Heart left ventricle (tissue), 13 donors: ENCODE data around the gene DIP2C.

ENCODE experiments used
- POLR2A ChIP-seq, 2 donors: fragments of 450-650 bp; IDR thresholded peaks; one replicate each; pipeline ENCODE4 v1.6.1; 2017; ENCODE audit warnings: antibody characterized with exemption in 2 of 2, mild to moderate bottlenecking in 2 of 2, moderate library complexity in 2 of 2
- TF ChIP-seq, protein P1 (sequence below), 12 donors: fragments of 200-600 bp; sonication (generic) in 4 of 12; IDR thresholded peaks; one replicate each; pipeline versions ENCODE4 v1.5.0 to v1.8.0; 2018 to 2022; ENCODE audit warnings: antibody characterized with exemption in 12 of 12, mild to moderate bottlenecking in 5 of 12
- donor health status: ischemic (EF 13 %, LVEDD 7.1; RV severe dilation, severe dysfunction).
- donor health status: DM: no; HTN: yes; CAD: no.
- donor health status: DM: no; HTN: no; CAD: no.
- donor health status: ischemic (EF 25% LVEDD 6.9; RV normal size, moderate dysfunction).
- donor health status: ischemic (EF 25% LVEDD 5.7; RV mildly dilated, moderate dysfunction).
- donor health status: ischemic (EF 35%, LVEDD 5.7; RV mildly dilated, moderate dysfunction).
- donor health status: nonischemic (EF 11% LVEDD 7.7; RV severe dilation, severe dysfunction).
- donor health status: DM: yes; HTN: yes; CAD: no.
- donor health status: PGD.
- donor health status: ischemic (EF 29% LVEDD 5.4; RV normal size, mild dysfunction).
- donor health status: nonischemic (EF 23%, LVEDD 6.1; RV moderate dilation, normal function).

DNA sequence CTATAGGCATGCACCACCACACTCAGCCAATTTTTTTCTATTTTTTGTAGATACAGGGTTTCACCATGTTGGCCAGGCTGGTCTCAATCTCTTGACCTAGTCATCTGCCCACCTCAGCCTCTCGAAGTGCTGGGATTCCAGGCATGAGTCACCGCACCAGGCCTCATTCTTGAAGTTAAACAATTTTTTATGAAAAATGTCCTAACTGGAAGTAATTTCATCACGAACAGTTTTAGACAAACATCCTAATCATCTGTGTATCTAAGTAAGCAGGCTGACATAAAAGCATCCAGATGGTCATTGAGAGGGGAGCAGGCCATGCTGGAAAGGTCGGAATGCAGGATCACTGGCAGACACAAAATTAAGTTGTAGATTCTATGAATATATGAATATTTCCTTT is 285.1 kb downstream of the DIP2C start:
- no peak for TF ChIP-seq POLR2A (IDR thresholded peaks at IDR 0.05)
- TF ChIP-seq, protein P1, sequence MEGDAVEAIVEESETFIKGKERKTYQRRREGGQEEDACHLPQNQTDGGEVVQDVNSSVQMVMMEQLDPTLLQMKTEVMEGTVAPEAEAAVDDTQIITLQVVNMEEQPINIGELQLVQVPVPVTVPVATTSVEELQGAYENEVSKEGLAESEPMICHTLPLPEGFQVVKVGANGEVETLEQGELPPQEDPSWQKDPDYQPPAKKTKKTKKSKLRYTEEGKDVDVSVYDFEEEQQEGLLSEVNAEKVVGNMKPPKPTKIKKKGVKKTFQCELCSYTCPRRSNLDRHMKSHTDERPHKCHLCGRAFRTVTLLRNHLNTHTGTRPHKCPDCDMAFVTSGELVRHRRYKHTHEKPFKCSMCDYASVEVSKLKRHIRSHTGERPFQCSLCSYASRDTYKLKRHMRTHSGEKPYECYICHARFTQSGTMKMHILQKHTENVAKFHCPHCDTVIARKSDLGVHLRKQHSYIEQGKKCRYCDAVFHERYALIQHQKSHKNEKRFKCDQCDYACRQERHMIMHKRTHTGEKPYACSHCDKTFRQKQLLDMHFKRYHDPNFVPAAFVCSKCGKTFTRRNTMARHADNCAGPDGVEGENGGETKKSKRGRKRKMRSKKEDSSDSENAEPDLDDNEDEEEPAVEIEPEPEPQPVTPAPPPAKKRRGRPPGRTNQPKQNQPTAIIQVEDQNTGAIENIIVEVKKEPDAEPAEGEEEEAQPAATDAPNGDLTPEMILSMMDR (IDR thresholded peaks at IDR 0.05) = no peak
